ENCODE results near the gene STOML1. TPM values are rescaled to one million over a fixed set of nuclear protein-coding genes. Genes with fewer than 3 reads are reported as not detected.
A peak's percentile ranks its signal among the peaks of the same experiment; 100 is the strongest.

STOML1 gene
- total and polyA plus RNA-seq, 10 donors: 8.2 to 15.2 (median 10.0) TPM

GRCh38 chr15:73951601-73952000 is 40.5 kb downstream of the STOML1 start:
- TF ChIP-seq POLR2AphosphoS5 (IDR thresholded peaks at IDR 0.05): no peak
- TF ChIP-seq CTCF (IDR thresholded peaks at IDR 0.05 in 8 of 11, conservative IDR thresholded peaks at IDR 0.05 in 3 of 11): no peak
- TF ChIP-seq POLR2A (IDR thresholded peaks at IDR 0.05): no peak
- DNase-seq: peak; percentile 63
- H3K27ac ChIP-seq: peak overlapping the region; percentile 61 to 92 (median 85)
- WGBS, 5 donors: 34 to 47% (median 37%) methylated on average over 12 to 13 of the region's 13 CpGs
- H3K4me3 ChIP-seq: no peak overlapping the region
- no peaks in the 10 kb centered on the region for H3K27me3 ChIP-seq (replicated peaks in 1 of 7)
- intact Hi-C loops (cut with DNase I; ENCODE audit: low total_unique reads): no loop called here
- H3K36me3 ChIP-seq: no peaks in the 10 kb centered on the region
- H3K9me3 ChIP-seq: no peaks in the 10 kb centered on the region
- H3K4me1 ChIP-seq: peaks cover 6 to 49% (median 32%) of the 10 kb centered on the region in 6 donors

- 4 to 11% (median 6%) methylated on average over 12 to 15 of the region's 15 CpGs for WGBS, 5 donors
- Histone ChIP-seq H3K9me3 (no peaks in the 10 kb centered on the region), H3K4me3 (no peak overlapping the region), H3K27me3 (replicated peaks in 1 of 7) (no peaks in the 10 kb centered on the region), H3K36me3 (no peaks in the 10 kb centered on the region), H3K27ac (peak overlapping the region; percentile 61 to 92 (median 85)), H3K4me1 (peaks cover 6 to 47% (median 27%) of the 10 kb centered on the region in 6 donors)
- peak; percentile 93 for DNase-seq
- intact Hi-C loops (cut with DNase I; ENCODE audit: low total_unique reads): no loop called here
- TF ChIP-seq POLR2A (IDR thresholded peaks at IDR 0.05) (no peak), CTCF (IDR thresholded peaks at IDR 0.05 in 8 of 11, conservative IDR thresholded peaks at IDR 0.05 in 3 of 11) (peak; percentile 59 to 93 (median 86)), POLR2AphosphoS5 (IDR thresholded peaks at IDR 0.05) (peak; percentile 75 to 89 (median 85))
These were observed 41.1 kb downstream of the STOML1 start for GRCh38 chr15:73950831-73951561.

GRCh38 chr15:73950479-73950830 is 41.6 kb downstream of the STOML1 start:
- peaks cover 6 to 43% (median 27%) of the 10 kb centered on the region in 6 donors for H3K4me1 ChIP-seq
- TF ChIP-seq POLR2AphosphoS5 (IDR thresholded peaks at IDR 0.05) (no peak), CTCF (IDR thresholded peaks at IDR 0.05 in 8 of 11, conservative IDR thresholded peaks at IDR 0.05 in 3 of 11) (no peak), POLR2A (IDR thresholded peaks at IDR 0.05) (no peak)
- H3K27ac ChIP-seq: peak overlapping the region; percentile 22 to 92 (median 85)
- H3K27me3 ChIP-seq (replicated peaks in 1 of 7): no peaks in the 10 kb centered on the region
- no peaks in the 10 kb centered on the region for H3K9me3 ChIP-seq
- H3K36me3 ChIP-seq: no peaks in the 10 kb centered on the region
- intact Hi-C loops (cut with DNase I; ENCODE audit: low total_unique reads): no loop called here
- no peak overlapping the region for H3K4me3 ChIP-seq
- peak; percentile 56 for DNase-seq

GRCh38 chr15:73949496-73949895 is 42.6 kb downstream of the STOML1 start:
- Histone ChIP-seq H3K4me3 (no peak overlapping the region), H3K9me3 (no peaks in the 10 kb centered on the region), H3K27ac (no peak overlapping the region), H3K36me3 (no peaks in the 10 kb centered on the region), H3K27me3 (replicated peaks in 1 of 7) (no peaks in the 10 kb centered on the region), H3K4me1 (peaks cover 6 to 46% (median 31%) of the 10 kb centered on the region in 6 donors)
- no peak for TF ChIP-seq CTCF (IDR thresholded peaks at IDR 0.05 in 8 of 11, conservative IDR thresholded peaks at IDR 0.05 in 3 of 11)
- no peak for TF ChIP-seq POLR2AphosphoS5 (IDR thresholded peaks at IDR 0.05)
- TF ChIP-seq POLR2A (IDR thresholded peaks at IDR 0.05): no peak
- intact Hi-C loops (cut with DNase I; ENCODE audit: low total_unique reads): no loop called here
- DNase-seq: peak; percentile 58
- 88 to 94% (median 92%) methylated on average over 9 to 10 of the region's 10 CpGs for WGBS, 5 donors

Data from spleen (tissue), 11 donors.